A549 (cell line): Measurements from ENCODE around the gene DOCK10. TPM values are rescaled to one million over a fixed set of nuclear protein-coding genes. Genes with fewer than 3 reads are reported as not detected.

Experiments
- ATAC-seq, 2 experiments: fragments of 200-7000 bp in 1 of 2; fragments of >200 bp in 1 of 2; cut with Nextera tagmentation in 1 of 2; cut with Tn5 transposase in 1 of 2; 3 replicates each; pipeline versions ENCODE4 v1.8.0 to v1.9.1; 2018 to 2020; ENCODE audit warnings: mild to moderate bottlenecking in 1 of 2, moderate library complexity in 1 of 2
- CTCF ChIA-PET: fragments of 300-600 bp; sonication (Branson Sonifier 250); formaldehyde crosslinking; extraction: SDS; loops from one replicate; lab custom pipeline; 2021; ENCODE audit warnings: antibody characterized with exemption, inconsistent platforms; lab: Yijun Ruan, JAX
- POLR2A ChIA-PET: fragments of 350-600 bp; formaldehyde crosslinking; extraction: SDS; loops from one replicate; lab custom pipeline; 2021; ENCODE audit warnings: antibody characterized with exemption, inconsistent platforms; lab: Yijun Ruan, JAX
- DNase-seq, 2 experiments: peaks; one replicate each; pipeline versions ENCODE4 v3.0.0 to v3.0.0-alpha.2; 2011 to 2016; ENCODE audit warnings: low read depth in 1 of 2, low spot score in 1 of 2
- FAIRE-seq: peaks from 2 replicates; lab custom pipeline; 2011; peaks lifted over from hg19 to GRCh38; lab: Jason Lieb, UNC
- H3K27ac ChIP-seq, 2 experiments: fragments of >200 bp; sonication (Bioruptor Twin); formaldehyde crosslinking; 3 replicates each; pipeline ENCODE4 v1.5.1; 2016 to 2017
- H3K4me1 ChIP-seq: fragments of >200 bp; sonication (Bioruptor Twin); formaldehyde crosslinking; 3 replicates; pipeline ENCODE4 v1.6.1; 2016
- H3K4me2 ChIP-seq: fragments of >200 bp; sonication (Bioruptor Twin); formaldehyde crosslinking; 3 replicates; pipeline ENCODE4 v1.6.1; 2016
- H3K4me3 ChIP-seq: fragments of >200 bp; sonication (Bioruptor Twin); formaldehyde crosslinking; 3 replicates; pipeline ENCODE4 v1.5.1; 2016
- H3K9me3 ChIP-seq: fragments of >200 bp; sonication (Bioruptor Twin); formaldehyde crosslinking; 3 replicates; pipeline ENCODE4 v1.6.1; 2016
- BHLHE40 ChIP-seq: IDR thresholded peaks from 2 replicates; pipeline ENCODE4 v1.6.1; 2012; ENCODE audit warnings: low read depth, low read length, inconsistent platforms
- CBX8 ChIP-seq: fragments of 200-600 bp; sonication (generic); IDR thresholded peaks from 2 replicates; pipeline ENCODE4 v1.6.1; 2016
- CHD2 ChIP-seq: fragments of 150-350 bp; IDR thresholded peaks from 2 replicates; pipeline ENCODE4 v1.6.1; 2014; ENCODE audit warnings: low read length; ENCODE audit not compliant: partially characterized antibody
- EHF ChIP-seq: fragments of 250-450 bp; sonication (Bioruptor Pico); IDR thresholded peaks from 2 replicates; pipeline ENCODE4 v1.5.0; 2020; ENCODE audit warnings: mild to moderate bottlenecking
- FOSB ChIP-seq: fragments of 250-450 bp; sonication (Bioruptor Pico); IDR thresholded peaks from 2 replicates; pipeline ENCODE4 v1.5.0; 2020; ENCODE audit warnings: mild to moderate bottlenecking, moderate library complexity
- FOSL2 ChIP-seq, 2 experiments: fragments of 450-650 bp in 1 of 2; fragments of >200 bp in 1 of 2; sonication (Bioruptor Twin) in 1 of 2; formaldehyde crosslinking; IDR thresholded peaks; 2 replicates each; pipeline versions ENCODE4 v1.5.0 to v1.6.1; 2016 to 2020; ENCODE audit warnings: mild to moderate bottlenecking in 1 of 2, moderate library complexity in 1 of 2
- FOXS1 ChIP-seq: fragments of 250-450 bp; sonication (Bioruptor Pico); IDR thresholded peaks from 2 replicates; pipeline ENCODE4 v1.5.0; 2020; ENCODE audit warnings: mild to moderate bottlenecking, moderate library complexity
- HOXB13 ChIP-seq: fragments of 250-450 bp; sonication (Bioruptor Pico); IDR thresholded peaks from 2 replicates; pipeline ENCODE4 v1.5.0; 2020; ENCODE audit warnings: low read depth, mild to moderate bottlenecking, moderate library complexity
- KDM1A ChIP-seq: fragments of 200-600 bp; sonication (generic); IDR thresholded peaks from 2 replicates; pipeline ENCODE4 v1.6.1; 2016; ENCODE audit warnings: low read depth, mild to moderate bottlenecking
- KDM5A ChIP-seq: fragments of 200-600 bp; sonication (generic); IDR thresholded peaks from 2 replicates; pipeline ENCODE4 v1.6.1; 2016; ENCODE audit warnings: antibody characterized with exemption, mild to moderate bottlenecking
- MAFK ChIP-seq: fragments of 450-650 bp; IDR thresholded peaks from 2 replicates; pipeline ENCODE4 v1.6.1; 2014; ENCODE audit not compliant: partially characterized antibody
- NPAS2 ChIP-seq: fragments of 250-450 bp; sonication (Bioruptor Pico); IDR thresholded peaks from 2 replicates; pipeline ENCODE4 v1.8.0; 2022; ENCODE audit warnings: mild to moderate bottlenecking, moderate library complexity, borderline replicate concordance
- PHF8 ChIP-seq: fragments of 200-600 bp; sonication (generic); IDR thresholded peaks from 2 replicates; pipeline ENCODE4 v1.6.1; 2016; ENCODE audit warnings: low read depth, mild to moderate bottlenecking, antibody characterized with exemption, moderate library complexity, borderline replicate concordance
- POLR2AphosphoS2 ChIP-seq: conservative IDR thresholded peaks from 2 replicates; pipeline ENCODE4 v1.6.1; 2012; ENCODE audit warnings: low read length, improper control_type of control experiment, inconsistent platforms
- RAD21 ChIP-seq, 2 experiments: fragments of >200 bp in 1 of 2; sonication (Bioruptor Twin) in 1 of 2; formaldehyde crosslinking in 1 of 2; IDR thresholded peaks in 1 of 2; conservative IDR thresholded peaks in 1 of 2; 2 replicates in 1 of 2; 3 replicates in 1 of 2; pipeline ENCODE4 v1.6.1; 2012 to 2018; ENCODE audit warnings: inconsistent platforms in 1 of 2
- RARB ChIP-seq: fragments of 250-450 bp; sonication (Bioruptor Pico); IDR thresholded peaks from 2 replicates; pipeline ENCODE4 v1.8.0; 2021; ENCODE audit warnings: mild to moderate bottlenecking, moderate library complexity
- RCOR1 ChIP-seq: fragments of 150-350 bp; IDR thresholded peaks from 2 replicates; pipeline ENCODE4 v1.6.1; 2014; ENCODE audit warnings: antibody characterized with exemption, low read length, low read depth
- SREBF2 ChIP-seq: fragments of 450-650 bp; IDR thresholded peaks from 2 replicates; pipeline ENCODE4 v1.6.1; 2014; ENCODE audit warnings: mild to moderate bottlenecking, moderate library complexity
- TFCP2L1 ChIP-seq: fragments of 250-450 bp; sonication (Bioruptor Pico); IDR thresholded peaks from 2 replicates; pipeline ENCODE4 v1.5.0; 2021; ENCODE audit warnings: mild to moderate bottlenecking
- ZC3H11A ChIP-seq: fragments of 450-650 bp; IDR thresholded peaks from 2 replicates; pipeline ENCODE4 v1.6.1; 2014; ENCODE audit warnings: antibody characterized with exemption, mild to moderate bottlenecking
- ZFP36 ChIP-seq: fragments of 450-650 bp; IDR thresholded peaks from 2 replicates; pipeline ENCODE4 v1.6.1; 2014; ENCODE audit warnings: borderline replicate concordance; ENCODE audit not compliant: partially characterized antibody
- ZNF302 ChIP-seq: fragments of 250-450 bp; sonication (Bioruptor Pico); IDR thresholded peaks from 2 replicates; pipeline ENCODE4 v1.9.0; 2021; ENCODE audit warnings: inconsistent platforms, mild to moderate bottlenecking, moderate library complexity
- ZSCAN20 ChIP-seq: fragments of 250-450 bp; sonication (Bioruptor Pico); IDR thresholded peaks from 2 replicates; pipeline ENCODE4 v1.8.0; 2022; ENCODE audit warnings: mild to moderate bottlenecking, moderate library complexity
- WGBS: methylation state at CpG from one replicate; pipeline ENCODE4 v1.1.6; 2017; ENCODE audit errors: missing lambda C conversion rate; 5-methylcytosine and 5-hydroxymethylcytosine counted together
- polyA plus RNA-seq, 4 experiments: library from polyadenylated mRNA; depleted of rRNA in 3 of 4; stranded (reverse); fragments of >200 nt; fragmentation: RNase III in 1 of 4; extraction: RNeasy Plus Mini Kit Qiagen cat#74134 plus additional on column Dnase treatment in 1 of 4; gene quantifications; 2 replicates in 3 of 4; 3 replicates in 1 of 4; pipeline ENCODE4 v1.2.3, GENCODE V29; 2011 to 2017
- TF ChIP-seq, protein P1 (sequence below): fragments of >200 bp; sonication (Bioruptor Twin); formaldehyde crosslinking; IDR thresholded peaks from 2 replicates; pipeline ENCODE4 v1.6.1; 2016
- TF ChIP-seq, protein P2 (sequence below): IDR thresholded peaks from 2 replicates; pipeline ENCODE4 v1.6.1; 2012
- TF ChIP-seq, protein P3 (sequence below): fragments of >200 bp; sonication (Bioruptor Twin); formaldehyde crosslinking; IDR thresholded peaks from 3 replicates; pipeline ENCODE4 v1.6.1; 2016

The DOCK10 gene
- polyA plus RNA-seq, 2 of the 4 experiments (the other 2 are of a cell fraction) = 43.0 to 45.3 TPM

DNA sequence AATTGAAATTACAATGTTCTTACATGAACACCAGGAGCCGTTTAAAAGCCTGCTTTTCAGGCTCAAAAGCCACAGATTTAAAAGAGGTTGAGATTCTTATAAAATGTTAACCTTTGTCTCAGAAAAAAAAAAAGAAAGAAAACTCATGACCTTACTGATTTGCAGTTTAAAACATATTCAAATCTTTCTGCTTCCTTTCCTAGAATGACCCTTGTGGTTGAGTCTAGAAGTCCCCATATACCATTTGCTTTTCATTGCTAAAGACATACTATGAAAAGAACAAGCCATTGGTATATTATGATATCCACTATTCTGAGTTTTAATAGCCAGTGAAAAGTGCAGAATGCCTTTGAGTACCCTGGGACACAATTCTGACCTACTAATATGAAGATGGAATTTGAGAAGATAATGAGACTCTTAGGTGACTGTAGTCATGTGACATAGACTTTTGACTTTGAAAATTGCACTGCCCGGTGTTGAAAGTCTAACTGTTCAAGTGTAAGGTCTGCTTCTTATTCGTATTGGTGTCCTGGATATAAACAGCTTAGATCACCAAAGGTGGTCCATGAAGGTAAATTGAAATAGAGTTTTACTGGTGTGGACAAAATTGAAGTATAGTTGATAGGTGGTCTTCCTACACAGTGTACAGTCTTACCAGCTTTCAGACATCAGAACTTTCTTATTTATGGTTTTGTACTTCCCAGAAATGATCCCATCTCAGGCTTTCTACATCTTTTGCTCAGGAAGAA lies 117.0 kb downstream of the DOCK10 start:
- 93% methylated on average over 3 of the region's 3 CpGs for WGBS
- Histone ChIP-seq H3K4me2 (no peak overlapping the region), H3K4me1 (peaks cover 11% of the 10 kb centered on the region), H3K4me3 (no peak overlapping the region), H3K27ac (no peak overlapping the region), H3K9me3 (no peaks in the 10 kb centered on the region)
- DNase-seq = no peak
- FAIRE-seq = no peak
- TF ChIP-seq MAFK = no peak
- TF ChIP-seq PHF8 = no peak
- no peak for TF ChIP-seq CHD2
- TF ChIP-seq RAD21 (conservative IDR thresholded peaks at IDR 0.05 in 1 of 2, IDR thresholded peaks at IDR 0.05 in 1 of 2) = no peak
- no peak for TF ChIP-seq POLR2AphosphoS2
- TF ChIP-seq KDM5A = no peak
- no peak for TF ChIP-seq KDM1A
- TF ChIP-seq ZC3H11A = no peak
- TF ChIP-seq TFCP2L1 (CRISPR knock-in tag) = no peak
- TF ChIP-seq, protein P1, sequence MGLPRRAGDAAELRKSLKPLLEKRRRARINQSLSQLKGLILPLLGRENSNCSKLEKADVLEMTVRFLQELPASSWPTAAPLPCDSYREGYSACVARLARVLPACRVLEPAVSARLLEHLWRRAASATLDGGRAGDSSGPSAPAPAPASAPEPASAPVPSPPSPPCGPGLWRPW = no peak
- TF ChIP-seq ZFP36 = no peak
- CTCF ChIA-PET = interaction anchor here (1.3 kb wide), 1 partner anchor 14 kb away, joined by 4 read pairs; no protein-coding TSS in a partner anchor
- ATAC-seq = no peak
- POLR2A ChIA-PET = no interaction called here

DNA sequence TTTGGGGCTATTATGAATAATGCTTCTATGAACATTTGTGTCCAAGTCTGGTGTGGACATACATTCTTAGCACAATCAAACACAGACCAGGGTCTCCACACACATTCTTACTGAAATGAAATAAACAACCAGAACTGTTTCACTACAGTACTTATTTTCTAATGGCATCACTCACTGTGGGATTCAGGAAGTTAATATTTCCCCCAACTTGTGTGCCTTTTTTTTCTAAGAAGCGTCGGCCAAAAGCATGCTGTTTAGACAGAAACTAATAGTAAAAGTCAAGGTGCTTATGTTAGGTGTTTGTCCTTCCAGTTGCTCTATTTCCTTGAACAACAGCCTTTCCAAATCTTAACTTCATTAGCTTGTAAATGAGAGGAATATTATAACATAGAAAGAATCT lies 117.6 kb downstream of the DOCK10 start:
- CTCF ChIA-PET = no interaction called here
- H3K27ac ChIP-seq = no peak overlapping the region
- no peak overlapping the region for H3K4me2 ChIP-seq
- TF ChIP-seq RCOR1 (no peak), ZNF302 (CRISPR knock-in tag) (no peak), SREBF2 (no peak), ZSCAN20 (CRISPR knock-in tag) (no peak), RARB (CRISPR knock-in tag) (no peak), ZFP36 (no peak), FOSB (CRISPR knock-in tag) (no peak), KDM5A (no peak), CBX8 (no peak), EHF (CRISPR knock-in tag) (no peak), FOSL2 (IDR thresholded peaks at IDR 0.05) (no peak), FOSL2 (CRISPR knock-in tag; IDR thresholded peaks at IDR 0.05) (no peak), FOXS1 (CRISPR knock-in tag) (no peak), BHLHE40 (no peak), NPAS2 (CRISPR knock-in tag) (no peak), PHF8 (no peak), HOXB13 (no peak)
- TF ChIP-seq, protein P2, sequence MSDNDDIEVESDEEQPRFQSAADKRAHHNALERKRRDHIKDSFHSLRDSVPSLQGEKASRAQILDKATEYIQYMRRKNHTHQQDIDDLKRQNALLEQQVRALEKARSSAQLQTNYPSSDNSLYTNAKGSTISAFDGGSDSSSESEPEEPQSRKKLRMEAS = no peak
- TF ChIP-seq, protein P3, sequence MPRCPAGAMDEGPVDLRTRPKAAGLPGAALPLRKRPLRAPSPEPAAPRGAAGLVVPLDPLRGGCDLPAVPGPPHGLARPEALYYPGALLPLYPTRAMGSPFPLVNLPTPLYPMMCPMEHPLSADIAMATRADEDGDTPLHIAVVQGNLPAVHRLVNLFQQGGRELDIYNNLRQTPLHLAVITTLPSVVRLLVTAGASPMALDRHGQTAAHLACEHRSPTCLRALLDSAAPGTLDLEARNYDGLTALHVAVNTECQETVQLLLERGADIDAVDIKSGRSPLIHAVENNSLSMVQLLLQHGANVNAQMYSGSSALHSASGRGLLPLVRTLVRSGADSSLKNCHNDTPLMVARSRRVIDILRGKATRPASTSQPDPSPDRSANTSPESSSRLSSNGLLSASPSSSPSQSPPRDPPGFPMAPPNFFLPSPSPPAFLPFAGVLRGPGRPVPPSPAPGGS = no peak
- DNase-seq (no peak), FAIRE-seq (no peak), ATAC-seq (no peak)
- H3K4me1 ChIP-seq = peaks cover 11% of the 10 kb centered on the region
- 100% methylated on average over 2 of the region's 2 CpGs for WGBS
- POLR2A ChIA-PET = no interaction called here
- no peaks in the 10 kb centered on the region for H3K9me3 ChIP-seq
- H3K4me3 ChIP-seq = no peak overlapping the region
